ENCODE results near the gene DNMT1.
A peak's percentile ranks its signal among the peaks of the same experiment; 100 is the strongest.

Gene DNMT1

DNA sequence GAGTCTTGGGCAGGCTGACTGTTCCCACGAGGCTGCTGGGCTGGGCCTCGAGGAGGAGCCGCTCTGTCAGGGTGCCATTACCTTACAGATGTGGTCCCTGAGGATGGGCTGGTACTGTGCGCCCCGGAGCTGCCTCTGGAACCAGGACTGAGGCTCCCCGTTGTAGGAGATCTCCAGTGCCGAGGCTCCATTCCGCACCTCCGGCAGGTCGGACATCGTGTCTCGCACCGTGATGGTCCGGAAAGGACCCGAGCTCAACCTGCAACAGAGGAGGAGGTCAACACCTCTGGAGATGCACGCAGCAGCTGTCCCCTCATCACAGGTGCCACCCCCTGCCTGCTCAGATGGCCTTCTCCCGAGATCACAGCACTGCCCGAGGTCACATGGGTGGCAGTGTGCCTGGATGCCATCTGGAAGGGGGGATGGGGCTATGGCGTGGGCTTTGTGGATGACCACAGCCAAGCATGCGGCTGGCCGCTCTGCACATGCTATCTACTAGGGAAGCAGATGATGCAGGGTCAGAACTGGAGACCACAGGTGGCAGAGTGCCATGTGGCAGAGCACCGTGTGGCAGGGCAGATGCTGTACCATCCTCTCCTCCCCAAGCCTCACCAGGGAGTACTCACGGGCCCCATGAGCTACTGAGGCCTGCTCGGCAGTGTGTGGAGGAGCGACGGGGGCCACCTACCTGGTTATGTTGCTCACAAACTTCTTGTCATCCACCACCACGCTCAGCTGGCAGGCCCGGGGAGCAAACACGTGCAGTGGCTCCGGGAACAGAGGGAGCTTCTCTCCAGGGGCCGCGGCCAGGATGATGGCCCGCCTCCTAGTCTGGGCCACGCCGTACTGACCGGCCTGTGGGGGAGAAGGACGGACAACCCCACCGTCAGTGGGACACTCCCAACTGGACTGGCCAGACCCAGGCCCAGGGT is 56.7 kb downstream of the DNMT1 start:
- DNase-seq, result no peak

GRCh38 chr19:10136936-10137335 is 57.8 kb downstream of the DNMT1 start:
- DNase-seq, result no peak

GRCh38 chr19:10135551-10136334 is 59.0 kb downstream of the DNMT1 start:
- no peak for DNase-seq

GRCh38 chr19:10134040-10134439 is 60.7 kb downstream of the DNMT1 start:
- DNase-seq, result no peak

- no peak for DNase-seq
Measured at GRCh38 chr19:10133596-10133995, 61.2 kb downstream of the DNMT1 start.

GRCh38 chr19:10132905-10133304 is 61.8 kb downstream of the DNMT1 start:
- DNase-seq, result no peak

GRCh38 chr19:10126213-10126639 is 68.5 kb downstream of the DNMT1 start:
- DNase-seq, result no peak

GRCh38 chr19:10124429-10124828 is 70.3 kb downstream of the DNMT1 start:
- no peak for DNase-seq

GRCh38 chr19:10122045-10122444 is 72.7 kb downstream of the DNMT1 start:
- DNase-seq, result no peak

DNA sequence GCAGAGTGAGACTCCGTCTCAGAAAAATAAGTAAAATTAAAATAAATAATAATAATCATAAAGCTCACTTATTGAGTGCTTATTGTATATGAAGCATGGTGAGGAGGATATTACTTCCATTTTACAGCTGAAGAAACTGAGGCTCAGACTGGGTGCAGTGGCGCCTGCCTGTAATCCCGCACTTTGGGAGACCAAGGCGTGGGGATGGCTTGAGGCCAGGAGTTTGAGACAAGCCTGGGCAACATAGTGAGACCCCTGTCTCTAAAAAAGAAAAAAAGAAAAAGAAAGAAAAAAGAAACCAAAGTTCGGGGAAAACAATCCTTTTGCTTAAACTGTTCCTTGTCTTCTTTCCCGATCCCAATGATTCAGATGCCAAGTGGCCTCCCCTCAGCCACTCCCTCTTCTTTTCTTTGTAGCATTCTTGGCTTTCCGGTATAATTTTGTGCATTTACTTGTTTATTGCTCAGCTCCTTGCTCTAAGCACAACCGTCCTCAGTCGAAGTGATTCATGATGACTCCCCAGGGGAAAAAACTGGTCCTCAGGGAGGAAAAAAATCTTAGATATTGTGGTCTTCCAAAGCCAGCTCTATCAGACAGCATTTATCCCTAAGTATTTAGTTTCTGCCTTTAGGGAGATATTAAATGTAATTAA is 74.1 kb downstream of the DNMT1 start:
- DNase-seq, result no peak

GRCh38 chr19:10118960-10119359 is 75.8 kb downstream of the DNMT1 start:
- DNase-seq, result no peak

DNA sequence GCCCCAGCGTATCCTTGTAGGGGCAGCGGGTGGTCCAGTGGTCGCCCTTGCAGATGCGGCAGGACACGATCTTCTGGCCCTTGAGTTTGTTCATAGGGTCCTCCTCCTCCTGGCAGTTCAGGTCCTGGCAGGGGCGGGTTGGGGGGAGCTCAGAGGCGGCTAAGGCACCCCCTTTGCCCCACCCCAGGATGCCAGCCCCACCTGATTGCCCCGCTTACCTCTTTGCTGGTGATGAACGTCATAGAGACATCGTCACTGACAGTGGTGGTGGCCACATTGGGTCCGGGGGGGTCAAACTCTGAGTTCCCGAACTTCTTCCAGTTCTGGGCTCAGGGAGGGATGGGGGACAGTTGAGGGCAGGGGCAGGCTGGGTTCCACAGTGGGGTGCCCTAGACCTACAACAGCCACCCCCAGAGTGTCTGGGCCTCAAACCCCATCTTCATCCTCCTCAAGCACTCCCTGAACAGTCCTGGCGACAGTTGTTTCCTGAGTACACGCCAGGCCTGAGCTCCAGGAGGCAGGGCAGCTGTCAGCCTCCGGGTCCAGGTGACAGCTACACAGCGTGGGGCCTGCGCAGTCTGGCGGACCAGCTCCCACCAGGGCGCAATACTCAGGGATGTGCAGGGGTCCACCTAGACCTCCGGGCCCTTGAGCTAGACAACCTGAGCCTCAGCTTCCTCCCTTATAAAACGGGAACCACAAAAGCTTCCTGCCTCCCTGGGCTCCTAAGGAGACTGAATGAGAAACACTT is 77.7 kb downstream of the DNMT1 start:
- DNase-seq, result no peak

DNA sequence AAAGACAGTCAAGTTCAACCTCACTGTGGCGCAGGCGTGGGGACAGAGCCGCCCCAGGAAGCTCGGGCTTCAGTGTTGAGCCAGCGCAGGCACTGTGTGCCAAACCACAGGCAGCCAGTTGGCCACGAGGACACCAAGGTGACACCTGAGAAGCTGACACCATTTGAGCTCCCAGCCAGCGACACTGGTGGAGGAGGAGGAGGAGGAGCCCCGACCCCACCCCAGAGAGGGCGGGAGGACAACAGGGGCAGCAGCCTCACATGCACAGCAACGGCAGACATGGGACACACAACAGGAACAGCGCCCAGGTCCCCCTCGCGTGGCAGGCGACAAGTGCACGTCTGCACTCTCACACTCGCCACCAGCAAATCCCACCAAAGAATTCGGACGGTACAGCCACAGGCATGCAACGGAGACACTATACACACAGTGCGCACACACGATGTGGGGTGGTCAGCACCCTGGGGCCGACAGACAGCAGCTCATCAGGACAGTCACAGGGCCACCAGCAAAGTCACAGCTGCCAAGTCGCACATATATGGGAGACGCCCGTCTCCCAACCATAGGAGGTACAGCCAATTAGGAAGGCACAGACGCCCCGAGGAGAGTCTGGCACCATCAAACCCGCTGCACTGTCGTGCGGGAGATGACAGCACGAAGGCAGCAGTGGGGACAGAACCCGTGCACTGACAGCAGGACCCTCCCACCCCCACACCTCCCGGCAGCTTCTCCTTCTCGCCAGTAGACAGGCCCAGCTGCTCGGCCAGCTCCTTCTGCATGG is 78.5 kb downstream of the DNMT1 start:
- no peak for DNase-seq

DNA sequence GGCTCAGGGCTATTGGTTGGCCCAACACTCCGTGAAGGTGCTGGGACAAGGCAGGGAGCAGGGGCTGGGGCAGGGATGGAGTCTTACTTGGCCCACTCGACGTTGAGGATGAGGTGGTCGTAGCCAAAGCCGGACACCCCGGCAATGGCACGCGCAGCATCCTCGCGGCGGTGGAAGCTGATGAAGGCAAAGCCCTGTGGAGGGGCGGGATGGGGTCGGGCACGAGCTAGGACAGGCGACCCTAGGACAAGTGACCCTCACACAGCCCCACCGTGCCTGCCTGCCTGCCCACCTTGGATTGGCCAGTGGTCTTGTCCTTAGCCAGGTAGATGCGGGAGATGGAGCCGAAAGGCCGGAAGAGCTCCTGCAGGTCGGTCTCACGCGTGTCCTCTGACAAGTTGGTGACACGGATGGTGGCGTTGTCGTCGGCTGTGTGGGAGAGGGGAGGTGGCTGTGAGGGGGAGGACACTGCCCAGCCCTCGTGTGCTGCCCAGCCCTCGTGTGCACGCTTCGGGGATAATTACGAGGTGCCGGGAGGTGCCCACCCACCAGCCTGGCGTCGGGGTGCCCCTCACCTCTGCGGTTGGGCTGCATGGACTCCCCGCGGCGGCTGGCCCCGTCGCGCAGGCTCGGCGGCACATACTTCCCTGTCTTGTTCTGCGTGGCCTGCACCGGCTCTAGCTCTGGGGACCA is 79.2 kb downstream of the DNMT1 start:
- no peak for DNase-seq

- no peak for DNase-seq
Measured at GRCh38 chr19:10114651-10115391, 79.9 kb downstream of the DNMT1 start.

- no peak for DNase-seq
Measured at GRCh38 chr19:10113964-10114650, 80.6 kb downstream of the DNMT1 start.

GRCh38 chr19:10113592-10113963 is 81.2 kb downstream of the DNMT1 start:
- DNase-seq, result no peak

DNA sequence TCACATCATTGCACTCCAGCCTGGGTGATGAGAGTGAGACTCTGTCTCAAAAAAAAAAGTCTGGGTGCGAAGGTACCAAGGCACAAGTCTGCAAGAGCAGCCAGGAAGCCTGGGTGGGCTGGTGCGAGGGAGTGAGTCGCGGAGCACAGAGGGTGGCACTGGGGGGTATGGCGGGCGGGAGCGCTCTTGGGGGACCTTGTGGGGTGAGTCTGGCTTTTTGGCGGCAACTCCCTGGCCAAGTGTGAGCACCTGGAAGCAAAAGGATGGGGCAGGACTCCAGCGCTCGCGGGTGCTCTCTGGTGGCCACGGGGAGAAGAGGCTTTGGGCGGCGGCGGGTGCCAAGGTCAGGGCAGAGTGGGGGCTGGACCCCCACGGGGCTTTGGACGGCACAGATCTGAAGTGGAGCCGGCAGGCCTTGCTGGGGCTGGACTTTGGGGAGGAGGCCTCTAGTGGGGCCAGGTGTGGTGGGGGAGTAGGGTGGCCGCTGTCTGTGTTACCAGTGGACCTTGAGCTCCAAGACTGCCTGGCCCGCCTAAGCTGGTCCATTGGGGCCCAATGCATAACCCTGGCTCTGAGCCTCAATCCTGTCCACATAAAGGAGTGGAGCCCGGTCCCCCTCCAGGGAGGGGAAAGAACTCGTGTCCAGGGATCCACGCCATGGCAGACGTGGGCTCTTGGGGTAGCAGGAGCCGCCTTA is 81.7 kb downstream of the DNMT1 start:
- DNase-seq, result peak; percentile 23 to 43

Data from NCI-H2081 (cell line).